Activated CD8-positive, alpha-beta memory T cell treated with anti-CD3 and anti-CD28 coated beads for 48 hours (primary cell): ENCODE results near the gene UBXN2A.

ENCODE experiments used
- DNase-seq, 3 experiments: peaks; one replicate each; pipeline ENCODE4 v3.0.0-alpha.2; 2020; ENCODE audit warnings: low read depth in 2 of 3, low spot score in 2 of 3

Gene UBXN2A

GRCh38 chr2:23939987-23940717 lies at the start of gene UBXN2A:
UBXN2A (plus strand) TSS chr2:23940463; CDS start chr2:23958315, 17,852 bp downstream.
- DNase-seq: peak; percentile 41 to 66 (median 54)

DNA sequence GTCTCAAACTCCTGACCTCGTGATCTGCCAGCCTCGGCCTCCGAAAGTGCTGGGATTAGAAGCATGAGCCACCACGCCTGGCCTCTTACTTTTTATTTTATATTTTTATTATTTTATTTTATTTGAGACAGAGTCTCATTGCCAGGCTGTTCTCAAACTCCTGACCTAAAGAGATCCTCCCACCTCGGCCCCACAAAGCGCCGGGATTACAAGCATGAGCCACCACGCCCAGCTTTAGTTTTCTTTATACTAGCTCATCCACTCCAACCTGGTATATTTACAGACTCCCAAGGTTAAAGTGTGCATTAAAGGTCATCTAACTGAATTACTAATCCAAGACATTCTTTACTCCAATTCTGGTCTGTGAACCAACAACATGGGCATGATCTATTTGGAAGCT lies 40.1 kb upstream of the UBXN2A start:
- no peak for DNase-seq

DNA sequence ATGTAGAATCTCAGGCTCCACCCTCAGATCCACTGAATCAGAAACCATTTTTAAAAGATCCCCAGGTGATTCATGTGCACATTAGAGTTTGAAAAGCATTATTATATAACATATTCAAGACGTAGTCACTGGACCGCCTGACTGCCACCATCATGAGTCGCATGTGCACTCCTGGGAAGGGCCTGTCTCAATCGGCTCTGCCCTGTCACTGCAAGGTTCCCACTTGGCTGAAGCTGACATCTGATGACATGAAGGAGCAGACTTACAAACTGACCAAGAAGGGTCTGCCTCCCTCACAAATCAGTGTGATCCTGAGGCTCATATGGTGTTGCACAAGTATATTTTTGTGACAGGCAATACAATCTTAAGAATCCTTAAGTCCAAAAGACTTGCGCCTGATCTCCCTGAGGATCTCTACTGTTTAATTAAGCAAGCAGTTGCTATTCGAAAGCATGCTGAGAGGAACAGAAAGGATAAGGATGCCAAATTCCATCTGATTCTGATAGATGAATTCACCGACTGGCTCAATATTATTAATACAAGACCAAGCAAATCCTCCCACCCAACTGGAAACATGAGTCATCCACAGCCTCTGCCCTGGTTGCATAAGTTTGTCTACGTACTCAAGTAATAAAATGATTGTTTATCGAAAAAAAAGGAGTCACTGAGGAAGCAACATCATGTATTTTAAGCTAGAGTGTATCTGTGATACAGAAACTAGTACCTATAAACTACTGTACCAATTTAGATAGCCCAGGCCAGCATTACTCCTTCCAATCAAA lies 39.5 kb upstream of the UBXN2A start:
- DNase-seq: no peak

- DNase-seq: no peak
Observed at GRCh38 chr2:23901966-23902846, 38.1 kb upstream of the UBXN2A start.

- no peak for DNase-seq
Observed at GRCh38 chr2:23903034-23903433, 37.2 kb upstream of the UBXN2A start.

DNA sequence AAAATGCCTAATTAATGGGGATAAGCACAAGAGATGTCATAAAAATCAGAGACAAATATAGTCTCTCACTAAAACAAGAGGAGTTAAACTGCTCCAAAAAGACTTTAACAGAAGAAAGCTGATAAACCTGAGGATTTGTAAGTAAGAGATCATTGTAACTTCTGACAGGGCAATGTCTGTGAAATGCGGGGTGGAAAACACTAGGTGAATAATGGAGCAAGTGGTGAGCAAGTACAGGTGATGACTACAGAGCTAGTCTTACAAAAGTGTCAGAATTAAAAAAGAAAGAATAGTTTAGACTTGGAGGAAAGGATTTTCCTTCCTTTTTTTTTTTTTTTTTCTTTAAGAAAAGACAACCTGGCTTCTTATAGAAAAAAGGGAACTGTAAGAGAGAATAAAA lies 36.0 kb upstream of the UBXN2A start:
- no peak for DNase-seq

DNA sequence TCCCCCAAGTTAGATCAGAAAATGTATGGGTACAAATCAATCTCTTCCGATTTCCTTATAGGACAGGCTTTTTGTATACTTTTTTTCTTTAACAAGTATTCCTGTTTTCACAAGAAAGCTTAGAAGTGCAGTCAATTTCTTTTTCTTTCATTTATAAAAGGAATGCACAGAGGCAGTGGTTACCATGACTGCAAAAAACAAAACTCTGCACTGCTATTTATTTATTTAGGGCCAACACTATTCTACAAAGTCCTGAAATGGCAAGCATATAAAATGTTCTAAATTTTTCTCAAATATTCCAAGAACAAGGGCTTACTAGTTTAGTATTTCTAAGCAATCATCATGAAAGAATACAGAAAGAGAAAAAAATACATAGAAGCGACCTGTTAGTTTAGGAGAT lies 35.6 kb upstream of the UBXN2A start:
- DNase-seq: no peak

DNA sequence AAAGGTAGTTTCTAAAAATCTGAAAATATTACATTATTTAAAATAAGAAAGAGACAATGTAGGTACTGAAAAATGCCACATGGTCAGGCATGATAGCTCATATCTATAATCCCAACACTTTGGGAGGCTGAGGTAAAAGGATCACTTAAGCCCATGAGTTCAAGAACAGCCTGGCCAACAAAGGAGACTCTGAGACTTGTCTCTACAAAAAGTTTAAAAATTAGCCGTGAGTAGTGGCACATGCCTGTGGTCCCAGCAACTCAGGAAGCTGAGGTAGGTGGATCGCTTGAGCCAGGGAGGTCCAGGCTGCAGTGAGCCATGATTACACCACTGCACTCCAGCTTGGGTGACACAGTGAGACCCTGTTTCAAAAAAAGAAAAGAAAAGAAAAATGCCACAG lies 35.1 kb upstream of the UBXN2A start:
- DNase-seq: no peak

DNA sequence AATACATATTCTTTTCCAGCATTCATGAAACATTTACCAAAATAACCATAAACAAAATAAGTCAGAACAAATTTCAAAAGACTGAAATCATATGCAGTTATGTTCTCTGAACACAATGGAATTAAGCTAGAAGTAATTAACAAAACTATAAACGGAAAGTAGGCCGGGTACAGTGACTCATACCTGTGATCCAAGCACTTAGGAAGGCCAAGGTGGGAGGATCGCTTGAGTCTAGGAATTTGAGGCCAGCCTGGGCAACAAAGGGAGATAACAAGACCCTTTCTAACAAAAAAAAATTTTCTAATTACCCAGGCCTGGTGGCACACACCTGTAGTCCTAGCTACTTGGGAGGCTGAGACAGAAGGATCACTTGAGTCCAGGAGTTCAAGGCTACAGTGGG lies 28.2 kb upstream of the UBXN2A start:
- DNase-seq: no peak

DNA sequence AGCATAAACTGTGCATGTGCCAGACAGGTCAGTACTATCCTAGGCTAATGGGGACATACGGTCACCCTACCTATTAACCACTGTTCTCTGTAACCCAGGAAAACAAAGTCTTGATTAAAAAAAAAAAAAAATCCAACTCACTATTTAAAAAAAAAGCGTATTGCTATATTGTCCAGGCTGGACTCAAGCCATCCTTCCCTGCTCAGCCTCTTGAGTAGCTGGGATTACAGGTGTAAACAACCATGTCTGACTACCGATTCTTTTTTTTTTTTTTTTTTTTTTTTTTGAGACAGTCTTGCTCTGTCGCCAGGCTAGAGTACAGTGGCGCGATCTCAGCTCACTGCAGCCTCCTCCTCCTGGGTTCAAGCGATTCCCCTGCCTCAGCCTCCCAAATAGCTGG lies 24.9 kb upstream of the UBXN2A start:
- DNase-seq: no peak

GRCh38 chr2:23916727-23917405 lies 23.4 kb upstream of the UBXN2A start:
- DNase-seq: no peak

DNA sequence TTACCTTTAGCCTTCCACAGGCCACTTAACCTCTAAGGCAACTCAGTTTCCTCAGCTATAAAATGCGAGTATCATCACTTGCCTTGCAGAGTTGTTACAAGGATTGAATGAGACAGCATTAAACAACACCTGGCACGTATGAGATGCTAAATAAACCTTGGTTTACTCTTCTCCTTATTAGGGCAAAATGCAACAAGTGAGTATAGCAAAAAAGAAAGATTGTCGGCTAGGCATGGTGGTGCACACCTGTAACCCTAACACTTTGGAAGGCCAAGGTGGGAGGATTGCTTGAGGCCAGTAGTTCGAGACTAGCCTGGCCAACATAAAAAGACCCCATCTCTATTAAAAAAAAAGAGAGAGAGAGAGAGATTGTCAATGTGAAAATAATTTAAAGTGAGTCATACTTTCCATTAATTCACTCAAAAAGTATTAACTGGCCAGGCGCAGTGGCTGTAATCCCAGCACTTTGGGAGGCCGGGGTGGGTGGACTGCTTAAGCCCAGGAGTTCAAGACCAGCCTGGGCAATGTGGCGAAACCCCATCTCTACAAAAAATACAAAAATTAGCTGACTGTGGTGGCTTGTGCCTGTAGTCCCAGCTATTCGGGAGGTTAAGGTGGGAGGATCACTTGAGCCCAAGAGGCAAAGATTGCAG lies 21.3 kb upstream of the UBXN2A start:
- DNase-seq: no peak

- no peak for DNase-seq
Observed at GRCh38 chr2:23924589-23925359, 15.5 kb upstream of the UBXN2A start.

DNA sequence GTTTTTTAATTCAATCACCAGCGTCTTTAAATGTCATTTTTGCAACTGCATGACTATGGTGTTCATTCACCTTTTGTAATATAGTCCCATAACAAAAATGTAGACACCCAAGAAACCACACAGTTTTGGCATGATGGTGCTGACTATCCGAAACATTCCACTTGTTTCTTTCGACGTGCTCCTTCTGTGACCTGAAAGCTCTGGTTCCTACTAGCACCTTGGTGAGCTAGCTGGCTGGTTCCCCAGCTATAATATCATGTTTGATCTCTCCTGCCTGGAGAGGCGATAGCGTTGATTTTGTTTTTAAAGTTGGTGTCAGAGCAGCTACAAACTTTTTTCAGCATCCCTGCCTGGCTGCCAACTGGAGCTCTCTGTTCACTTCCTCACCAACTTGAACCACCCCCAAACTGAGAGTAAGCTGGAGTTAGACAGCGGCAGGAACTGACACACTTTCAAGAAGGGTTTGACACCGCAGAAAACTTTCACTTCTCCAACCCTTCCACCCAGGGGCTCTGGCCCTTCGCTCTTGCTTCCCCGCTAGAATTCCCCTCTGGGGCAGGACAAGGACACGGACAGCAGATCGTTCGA lies 14.5 kb upstream of the UBXN2A start:
- peak in 2 of 3 experiments; percentile 25 to 27 for DNase-seq

- DNase-seq: peak; percentile 23 to 53 (median 30)
Observed at GRCh38 chr2:23926290-23926749, 13.9 kb upstream of the UBXN2A start.

GRCh38 chr2:23926750-23927571 lies 13.3 kb upstream of the UBXN2A start, which contains the start of gene ATAD2B:
ATAD2B (minus strand) TSS chr2:23927123; CDS start chr2:23926770, 353 bp downstream.
- DNase-seq: peak; percentile 78 to 92 (median 79)

DNA sequence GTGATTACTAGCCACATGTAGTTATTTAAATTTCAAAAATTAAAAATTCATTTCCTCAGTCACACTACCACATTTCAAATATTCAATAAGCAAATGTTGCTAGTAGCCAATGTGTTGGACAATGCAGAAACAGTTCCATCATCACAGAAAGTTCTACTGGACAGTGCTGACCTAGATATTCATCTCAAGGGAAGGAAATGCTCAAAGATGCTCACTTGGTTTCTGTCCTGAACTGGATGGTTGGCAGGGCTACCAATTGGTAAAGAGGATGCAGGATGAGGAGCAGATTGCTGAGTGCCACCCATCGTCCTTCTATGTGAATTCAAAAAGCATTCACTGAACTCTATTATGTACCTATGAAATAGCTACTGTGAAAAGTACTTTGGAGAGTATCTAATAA lies 6.0 kb upstream of the UBXN2A start:
- no peak for DNase-seq
